ENCODE data around the gene NT5C1A. TPM values are rescaled to one million over a fixed set of nuclear protein-coding genes. Genes with fewer than 3 reads are reported as not detected.

NT5C1A gene
- total and polyA plus RNA-seq, 12 donors = 0.17 to 7.8 (median 0.97) TPM; not detected in 1

DNA sequence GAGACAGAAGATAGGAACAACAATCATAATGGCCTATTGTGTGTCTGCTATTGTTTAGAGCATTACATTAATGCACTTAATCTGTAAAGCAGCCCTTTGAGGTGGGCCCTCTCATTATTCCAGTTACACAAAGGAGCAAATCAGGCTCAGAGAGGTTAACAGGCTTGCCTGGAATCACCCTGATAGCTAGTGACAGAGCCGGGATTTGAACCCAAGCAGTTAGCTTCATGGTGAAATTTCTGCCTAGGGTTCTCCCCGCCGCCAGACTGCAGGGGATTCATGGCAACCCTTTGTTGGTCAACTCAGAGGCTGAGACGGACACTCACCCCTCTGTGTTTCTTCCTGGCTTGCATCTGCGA, 39.6 kb downstream of the NT5C1A start:
- no peak for DNase-seq
- intact Hi-C loops (cut with DNase I) = no loop called here
- H3K9me3 ChIP-seq (replicated peaks in 1 of 3) = no peaks in the 10 kb centered on the region
- WGBS, 4 donors = 50 to 84% (median 73%) methylated on average over 1 to 5 of the region's 5 CpGs
- peak overlapping the region in 2 of 5 donors; percentile 21 to 77 for H3K27ac ChIP-seq
- H3K4me3 ChIP-seq = peak overlapping the region in 1 of 4 donors; percentile 34
- TF ChIP-seq POLR2A (IDR thresholded peaks at IDR 0.05) = no peak
- TF ChIP-seq, protein P1, sequence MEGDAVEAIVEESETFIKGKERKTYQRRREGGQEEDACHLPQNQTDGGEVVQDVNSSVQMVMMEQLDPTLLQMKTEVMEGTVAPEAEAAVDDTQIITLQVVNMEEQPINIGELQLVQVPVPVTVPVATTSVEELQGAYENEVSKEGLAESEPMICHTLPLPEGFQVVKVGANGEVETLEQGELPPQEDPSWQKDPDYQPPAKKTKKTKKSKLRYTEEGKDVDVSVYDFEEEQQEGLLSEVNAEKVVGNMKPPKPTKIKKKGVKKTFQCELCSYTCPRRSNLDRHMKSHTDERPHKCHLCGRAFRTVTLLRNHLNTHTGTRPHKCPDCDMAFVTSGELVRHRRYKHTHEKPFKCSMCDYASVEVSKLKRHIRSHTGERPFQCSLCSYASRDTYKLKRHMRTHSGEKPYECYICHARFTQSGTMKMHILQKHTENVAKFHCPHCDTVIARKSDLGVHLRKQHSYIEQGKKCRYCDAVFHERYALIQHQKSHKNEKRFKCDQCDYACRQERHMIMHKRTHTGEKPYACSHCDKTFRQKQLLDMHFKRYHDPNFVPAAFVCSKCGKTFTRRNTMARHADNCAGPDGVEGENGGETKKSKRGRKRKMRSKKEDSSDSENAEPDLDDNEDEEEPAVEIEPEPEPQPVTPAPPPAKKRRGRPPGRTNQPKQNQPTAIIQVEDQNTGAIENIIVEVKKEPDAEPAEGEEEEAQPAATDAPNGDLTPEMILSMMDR (IDR thresholded peaks at IDR 0.05) = no peak
- H3K4me1 ChIP-seq (replicated peaks in 1 of 2) = no peaks in the 10 kb centered on the region
- H3K27me3 ChIP-seq = no peaks in the 10 kb centered on the region
- H3K36me3 ChIP-seq (replicated peaks in 1 of 2) = peaks cover 0 to 21% of the 10 kb centered on the region in 2 donors

DNA sequence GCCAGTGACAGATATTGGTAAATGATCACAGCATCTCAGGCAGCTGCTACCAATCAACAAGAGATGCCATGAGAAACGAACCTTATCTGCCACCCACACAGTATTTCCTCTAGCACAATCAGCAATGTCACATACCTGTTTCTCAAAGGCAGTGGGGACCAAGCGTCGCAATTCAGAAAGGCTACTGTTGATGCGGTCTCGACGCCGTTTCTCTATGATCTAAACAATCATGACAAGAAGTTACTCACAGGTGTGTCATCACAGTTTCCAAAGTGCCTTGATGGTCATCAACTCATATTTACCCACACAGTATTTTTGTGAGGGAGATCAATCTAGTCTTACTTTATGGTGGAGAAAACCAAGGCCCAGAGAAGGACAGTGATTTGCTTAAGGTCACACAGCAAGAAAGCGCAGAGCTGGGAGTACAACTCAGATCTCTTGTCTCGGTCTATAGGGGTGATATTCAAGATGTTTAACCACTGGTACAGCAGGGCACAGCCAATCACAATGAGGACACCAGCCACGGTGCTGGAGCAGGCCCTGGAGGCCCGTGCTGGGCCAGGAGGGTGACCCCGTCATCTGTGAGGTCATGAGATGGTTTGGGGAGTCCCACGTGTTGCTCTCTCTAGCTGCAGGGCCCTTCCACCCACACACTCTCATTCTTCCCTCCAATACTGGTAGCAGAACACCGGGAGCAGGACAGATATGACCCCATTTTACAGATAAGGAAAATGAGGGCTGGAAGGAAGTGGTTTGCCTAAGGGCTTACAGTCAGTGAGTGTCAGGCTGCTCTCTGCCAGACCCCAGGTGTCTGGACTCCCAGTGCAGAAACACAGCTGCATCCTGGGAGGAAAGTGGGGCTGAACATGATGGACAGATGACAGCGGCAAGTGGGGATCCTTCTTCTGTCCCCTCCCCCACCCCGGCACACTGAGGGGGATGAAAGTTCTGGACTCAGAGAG, 40.3 kb downstream of the NT5C1A start:
- Histone ChIP-seq H3K27ac (peak overlapping the region in 2 of 5 donors; percentile 21 to 77), H3K4me3 (no peak overlapping the region), H3K36me3 (replicated peaks in 1 of 2) (peaks cover 0 to 21% of the 10 kb centered on the region in 2 donors), H3K27me3 (no peaks in the 10 kb centered on the region), H3K9me3 (replicated peaks in 1 of 3) (no peaks in the 10 kb centered on the region), H3K4me1 (replicated peaks in 1 of 2) (peaks cover 0 to 2% of the 10 kb centered on the region in 2 donors)
- DNase-seq = no peak
- no peak for TF ChIP-seq POLR2A (IDR thresholded peaks at IDR 0.05)
- TF ChIP-seq, protein P1 (IDR thresholded peaks at IDR 0.05) = no peak
- intact Hi-C loops (cut with DNase I) = no loop called here
- 81 to 87% (median 86%) methylated on average over 13 to 16 of the region's 16 CpGs for WGBS, 4 donors

DNA sequence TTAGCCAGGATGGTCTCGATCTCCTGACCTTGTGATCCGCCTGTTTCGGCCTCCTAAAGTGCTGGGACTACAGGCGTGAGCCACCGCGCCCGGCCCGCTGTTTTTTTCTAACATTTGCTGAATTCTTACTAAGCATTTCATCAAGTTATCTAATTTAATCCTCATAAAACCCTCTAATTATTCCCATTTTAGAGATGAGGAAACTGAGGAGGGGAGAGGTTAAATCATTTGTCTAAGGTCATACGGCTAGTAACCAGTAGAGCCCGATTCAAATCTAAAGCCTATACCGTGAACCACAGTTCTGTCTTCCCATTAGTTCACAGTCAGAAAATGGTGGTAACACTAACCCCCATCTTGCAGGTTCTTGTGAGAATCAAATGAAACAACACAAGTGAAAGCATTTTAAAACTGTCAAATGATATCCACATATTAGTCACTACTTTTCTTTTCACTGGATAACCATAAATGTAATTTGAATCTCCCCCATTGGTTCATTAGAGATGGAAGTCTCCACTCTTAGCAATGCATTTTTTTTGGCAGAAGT, 43.0 kb downstream of the NT5C1A start:
- H3K36me3 ChIP-seq (replicated peaks in 1 of 2) = peaks cover 0 to 21% of the 10 kb centered on the region in 2 donors
- H3K27ac ChIP-seq = no peak overlapping the region
- 91 to 97% (median 93%) methylated on average over 11 of the region's 11 CpGs for WGBS, 4 donors

DNA sequence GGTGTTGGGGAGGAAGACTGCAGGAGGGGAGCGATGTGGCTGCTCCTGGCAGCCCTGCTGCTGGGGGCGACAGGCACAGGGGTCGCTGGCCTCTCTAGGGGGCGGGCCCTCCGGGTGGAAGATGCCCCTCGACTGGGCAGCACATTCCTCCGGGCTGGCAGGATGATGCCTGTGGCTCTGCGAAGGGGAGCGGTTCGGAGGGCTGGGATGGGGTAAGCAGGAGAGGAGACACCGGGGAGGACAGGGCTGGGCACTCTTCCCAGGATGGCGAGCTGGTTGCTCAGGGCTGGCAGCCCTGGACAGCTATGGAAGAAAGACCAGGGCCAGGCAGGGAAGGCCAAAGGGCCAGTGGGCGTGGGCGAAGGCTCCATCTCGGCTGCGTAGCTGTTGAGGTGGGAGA, 45.3 kb downstream of the NT5C1A start:
- Histone ChIP-seq H3K27ac (peak overlapping the region in 4 of 5 donors; percentile 32 to 88 (median 54)), H3K4me3 (no peak overlapping the region), H3K27me3 (no peaks in the 10 kb centered on the region), H3K4me1 (replicated peaks in 1 of 2) (peaks cover 0 to 24% of the 10 kb centered on the region in 2 donors), H3K9me3 (replicated peaks in 1 of 3) (no peaks in the 10 kb centered on the region), H3K36me3 (replicated peaks in 1 of 2) (peaks cover 0 to 16% of the 10 kb centered on the region in 2 donors)
- WGBS, 4 donors = 86 to 92% (median 88%) methylated on average over 13 to 16 of the region's 16 CpGs
- DNase-seq = no peak
- TF ChIP-seq, protein P1 (IDR thresholded peaks at IDR 0.05) = no peak
- TF ChIP-seq POLR2A (IDR thresholded peaks at IDR 0.05) = no peak
- intact Hi-C loops (cut with DNase I) = no loop called here

More for the DNA sequence above, 43.0 kb downstream of the NT5C1A start:
- peaks cover 0 to 24% of the 10 kb centered on the region in 2 donors for H3K4me1 ChIP-seq (replicated peaks in 1 of 2)
- intact Hi-C loops (cut with DNase I) = no loop called here
- no peak overlapping the region for H3K4me3 ChIP-seq
- H3K9me3 ChIP-seq (replicated peaks in 1 of 3) = no peaks in the 10 kb centered on the region
- H3K27me3 ChIP-seq = no peaks in the 10 kb centered on the region
- TF ChIP-seq POLR2A (IDR thresholded peaks at IDR 0.05) = no peak
- TF ChIP-seq, protein P1 (IDR thresholded peaks at IDR 0.05) = no peak
- no peak for DNase-seq
